GM23338 (cell line): ENCODE results near the gene CBFA2T3. TPM values are rescaled to one million over a fixed set of nuclear protein-coding genes. Genes with fewer than 3 reads are reported as not detected.

ENCODE experiments used
- polyA plus RNA-seq: library from polyadenylated mRNA; unstranded; fragments of >200 nt; fragmentation: Nextera tagmentation; extraction: Ambion mirVana; gene quantifications from 2 replicates; pipeline ENCODE4 v1.2.1, GENCODE V29; 2016
- total RNA-seq: library from RNA; depleted of rRNA; stranded (reverse); fragments of >200 nt; shearing (Covaris generic); gene quantifications from 2 replicates; pipeline ENCODE4 v1.2.3, GENCODE V29; 2014; rRNA removed

CBFA2T3 gene
- total and polyA plus RNA-seq, 2 experiments from 2014 or later = 0.87 to 1.5 TPM

Other genes starting within 250 kb of the CBFA2T3 start
- 56.2 and 70.1 TPM in 2 replicates for gene PIEZO1, start 192.0 kb downstream of the CBFA2T3 start, total RNA-seq
- 29.6 and 30.4 TPM in 2 replicates for gene PIEZO1, start 192.0 kb downstream of the CBFA2T3 start, polyA plus RNA-seq
- 114 and 187 TPM in 2 replicates for gene CDT1, start 173.4 kb downstream of the CBFA2T3 start, total RNA-seq
- 32.6 and 36.1 TPM in 2 replicates for gene CDT1, start 173.4 kb downstream of the CBFA2T3 start, polyA plus RNA-seq
- 250 and 258 TPM in 2 replicates for gene APRT, start 165.3 kb downstream of the CBFA2T3 start, total RNA-seq
- gene APRT, start 165.3 kb downstream of the CBFA2T3 start, polyA plus RNA-seq = 522 and 536 TPM in 2 replicates
- 16.4 and 18.8 TPM in 2 replicates for gene GALNS, start 120.3 kb downstream of the CBFA2T3 start, total RNA-seq
- 9.7 TPM in 2 replicates for gene GALNS, start 120.3 kb downstream of the CBFA2T3 start, polyA plus RNA-seq
- 59.3 and 68.8 TPM in 2 replicates for gene TRAPPC2L, start 120.1 kb downstream of the CBFA2T3 start, total RNA-seq
- 167 and 171 TPM in 2 replicates for gene TRAPPC2L, start 120.1 kb downstream of the CBFA2T3 start, polyA plus RNA-seq
- not detected in 2 replicates for gene PABPN1L, start 110.5 kb downstream of the CBFA2T3 start, total RNA-seq
- gene PABPN1L, start 110.5 kb downstream of the CBFA2T3 start, polyA plus RNA-seq = not detected in 2 replicates
- gene ACSF3, start 116.6 kb upstream of the CBFA2T3 start, total RNA-seq = 22.8 and 23.1 TPM in 2 replicates
- 11.3 and 12.8 TPM in 2 replicates for gene ACSF3, start 116.6 kb upstream of the CBFA2T3 start, polyA plus RNA-seq
- 0.12 and 1.0 TPM in 2 replicates for gene CDH15, start 194.5 kb upstream of the CBFA2T3 start, total RNA-seq
- 0.61 and 0.63 TPM in 2 replicates for gene CDH15, start 194.5 kb upstream of the CBFA2T3 start, polyA plus RNA-seq
- 7.9 and 13.8 TPM in 2 replicates for gene SLC22A31, start 223.3 kb upstream of the CBFA2T3 start, total RNA-seq
- gene SLC22A31, start 223.3 kb upstream of the CBFA2T3 start, polyA plus RNA-seq = 2.1 TPM in 2 replicates
- gene ZNF778, start 240.5 kb upstream of the CBFA2T3 start, total RNA-seq = 18.1 and 43.4 TPM in 2 replicates
- 5.4 and 7.9 TPM in 2 replicates for gene ZNF778, start 240.5 kb upstream of the CBFA2T3 start, polyA plus RNA-seq